Thyroid gland (tissue), 4 donors: ENCODE results near the gene INTS1. TPM values are rescaled to one million over a fixed set of nuclear protein-coding genes. Genes with fewer than 3 reads are reported as not detected.

Experiments
- DNase-seq, 2 donors: peaks; one replicate each; pipeline ENCODE4 v3.0.0-alpha.2; 2019
- H3K27ac ChIP-seq, 3 donors: fragments of 200-600 bp; sonication (generic); 1 replicate in 2 of 3; 2 replicates in 1 of 3; pipeline ENCODE4 v1.5.1; 2016 to 2019; ENCODE audit warnings: mild to moderate bottlenecking in 1 of 3, moderate library complexity in 1 of 3
- H3K27me3 ChIP-seq: fragments of 200-600 bp; sonication (generic); one replicate; pipeline ENCODE4 v1.5.1; 2019
- H3K36me3 ChIP-seq, 2 donors: fragments of 200-600 bp; sonication (generic); one replicate each; pipeline ENCODE4 v1.5.1; 2016 to 2019
- H3K4me1 ChIP-seq, 2 donors: fragments of 200-600 bp; sonication (generic); one replicate each; pipeline ENCODE4 v1.5.1; 2017 to 2019
- H3K4me3 ChIP-seq, 3 donors: fragments of 200-600 bp; sonication (generic); replicated peaks in 1 of 3; 1 replicate in 2 of 3; 2 replicates in 1 of 3; pipeline ENCODE4 v1.5.1; 2016; ENCODE audit warnings: mild to moderate bottlenecking in 1 of 3
- H3K9me3 ChIP-seq: fragments of 200-600 bp; sonication (generic); one replicate; pipeline ENCODE4 v1.5.1; 2017
- CTCF ChIP-seq, 6 experiments: fragments of 200-600 bp in 3 of 6; fragments of 450-650 bp in 3 of 6; sonication (generic) in 3 of 6; IDR thresholded peaks; one replicate each; pipeline ENCODE4 v1.5.1; 2016 to 2019; ENCODE audit warnings: antibody characterized with exemption in 6 of 6, mild to moderate bottlenecking in 2 of 6, inconsistent platforms in 1 of 6, moderate library complexity in 1 of 6
- POLR2A ChIP-seq, 2 donors: fragments of 450-650 bp; IDR thresholded peaks; one replicate each; pipeline ENCODE4 v1.6.1; 2017; ENCODE audit warnings: antibody characterized with exemption in 2 of 2, mild to moderate bottlenecking in 2 of 2, moderate library complexity in 1 of 2
- WGBS, 2 donors: methylation state at CpG; one replicate each; pipeline ENCODE4 v1.1.5; 2017; 5-methylcytosine and 5-hydroxymethylcytosine counted together
- intact Hi-C: fragments of 100-400 bp; cut with DNase I; formaldehyde crosslinking; loops from one replicate; pipeline ENCODE4 v1.15.1; 2023
- total RNA-seq, 4 donors: library from RNA; depleted of rRNA; stranded (reverse); fragments of >200 nt; gene quantifications; one replicate each; pipeline ENCODE4 v1.2.3, GENCODE V29; 2016

Gene INTS1
- total RNA-seq, 4 donors from 2014 or later = 34.5 to 72.3 (median 65.5) TPM

GRCh38 chr7:1425292-1426136 is 78.7 kb downstream of the INTS1 start:
- Histone ChIP-seq H3K36me3 (no peaks in the 10 kb centered on the region), H3K27me3 (no peaks in the 10 kb centered on the region), H3K4me1 (no peaks in the 10 kb centered on the region), H3K9me3 (no peaks in the 10 kb centered on the region), H3K27ac (no peak overlapping the region), H3K4me3 (no peak overlapping the region)
- WGBS, 2 donors = 67 to 73% methylated on average over 15 to 18 of the region's 18 CpGs
- no peak for TF ChIP-seq POLR2A (IDR thresholded peaks at IDR 0.05)
- TF ChIP-seq CTCF (IDR thresholded peaks at IDR 0.05) = no peak
- DNase-seq = no peak
- intact Hi-C loops = no loop called here

- 89% methylated on average over 9 to 12 of the region's 12 CpGs for WGBS, 2 donors
- no peak for TF ChIP-seq POLR2A (IDR thresholded peaks at IDR 0.05)
- TF ChIP-seq CTCF (IDR thresholded peaks at IDR 0.05) = no peak
- Histone ChIP-seq H3K36me3 (no peaks in the 10 kb centered on the region), H3K4me1 (no peaks in the 10 kb centered on the region), H3K9me3 (no peaks in the 10 kb centered on the region), H3K27me3 (no peaks in the 10 kb centered on the region), H3K4me3 (no peak overlapping the region), H3K27ac (no peak overlapping the region)
- intact Hi-C loops = no loop called here
- DNase-seq = no peak
These were observed 80.1 kb downstream of the INTS1 start for GRCh38 chr7:1424041-1424440.

- Histone ChIP-seq H3K4me3 (no peak overlapping the region), H3K36me3 (no peaks in the 10 kb centered on the region), H3K27ac (no peak overlapping the region), H3K27me3 (no peaks in the 10 kb centered on the region), H3K9me3 (no peaks in the 10 kb centered on the region), H3K4me1 (no peaks in the 10 kb centered on the region)
- no peak for DNase-seq
- intact Hi-C loops = no loop called here
- 58 to 65% methylated on average over 5 of the region's 5 CpGs for WGBS, 2 donors
- no peak for TF ChIP-seq CTCF (IDR thresholded peaks at IDR 0.05)
- no peak for TF ChIP-seq POLR2A (IDR thresholded peaks at IDR 0.05)
These were observed 80.9 kb downstream of the INTS1 start for GRCh38 chr7:1423264-1423811.

GRCh38 chr7:1422512-1423263 is 81.5 kb downstream of the INTS1 start:
- Histone ChIP-seq H3K27me3 (no peaks in the 10 kb centered on the region), H3K9me3 (no peaks in the 10 kb centered on the region), H3K4me3 (no peak overlapping the region), H3K36me3 (no peaks in the 10 kb centered on the region), H3K27ac (no peak overlapping the region), H3K4me1 (no peaks in the 10 kb centered on the region)
- TF ChIP-seq CTCF (IDR thresholded peaks at IDR 0.05) (no peak), POLR2A (IDR thresholded peaks at IDR 0.05) (no peak)
- 34 to 43% methylated on average over 18 to 24 of the region's 24 CpGs for WGBS, 2 donors
- DNase-seq = no peak
- intact Hi-C loops = no loop called here
